Stomach (tissue), 9 donors: ENCODE measurements around the gene YIPF5. TPM values are rescaled to one million over a fixed set of nuclear protein-coding genes. Genes with fewer than 3 reads are reported as not detected.

ENCODE experiments used
- DNase-seq, 2 donors: peaks; one replicate each; pipeline versions ENCODE4 v3.0.0 to v3.0.0-alpha.2; 2013 to 2019
- H3K27ac ChIP-seq, 5 donors: fragments of 200-600 bp in 4 of 5; sonication (generic) in 4 of 5; one replicate each; pipeline ENCODE4 v1.5.1; 2013 to 2019; ENCODE audit warnings: mild to moderate bottlenecking in 1 of 5, moderate library complexity in 1 of 5
- H3K27me3 ChIP-seq, 3 donors: fragments of 200-600 bp; sonication (generic); one replicate each; pipeline ENCODE4 v1.5.1; 2017 to 2019; ENCODE audit warnings: mixed run types in 1 of 3
- H3K36me3 ChIP-seq, 4 donors: fragments of 200-600 bp; sonication (generic); 1 replicate in 3 of 4; 2 replicates in 1 of 4; pipeline ENCODE4 v1.5.1; 2016 to 2019
- H3K4me1 ChIP-seq, 4 donors: fragments of 200-600 bp; sonication (generic); one replicate each; pipeline ENCODE4 v1.5.1; 2016 to 2019
- H3K4me3 ChIP-seq, 4 donors: fragments of 200-600 bp; sonication (generic) in 3 of 4; one replicate each; pipeline ENCODE4 v1.5.1; 2016 to 2019; ENCODE audit warnings: mild to moderate bottlenecking in 1 of 4
- H3K9me3 ChIP-seq, 4 donors: fragments of 200-600 bp; sonication (generic); one replicate each; pipeline ENCODE4 v1.5.1; 2016 to 2019
- CTCF ChIP-seq, 7 experiments: fragments of 450-650 bp in 4 of 7; fragments of 200-600 bp in 3 of 7; sonication (generic) in 3 of 7; IDR thresholded peaks; one replicate each; pipeline ENCODE4 v1.5.1; 2016 to 2019; ENCODE audit warnings: antibody characterized with exemption in 7 of 7, control low read depth in 2 of 7, mild to moderate bottlenecking in 1 of 7
- EP300 ChIP-seq: sonication (generic); formaldehyde crosslinking; IDR thresholded peaks from one replicate; pipeline ENCODE4 v1.6.1; 2017; ENCODE audit warnings: antibody characterized with exemption
- POLR2A ChIP-seq, 4 donors: fragments of 450-650 bp; IDR thresholded peaks; one replicate each; pipeline ENCODE4 v1.6.1; 2016; ENCODE audit warnings: antibody characterized with exemption in 4 of 4, control low read depth in 2 of 4, mild to moderate bottlenecking in 1 of 4, moderate library complexity in 1 of 4
- POLR2AphosphoS5 ChIP-seq, 3 donors: sonication (generic); formaldehyde crosslinking; IDR thresholded peaks; one replicate each; pipeline ENCODE4 v1.6.1; 2016; ENCODE audit warnings: antibody characterized with exemption in 3 of 3
- WGBS, 5 donors: extraction: QIAGEN DNeasy Blood & Tissue Kit in 3 of 5; methylation state at CpG; one replicate each; pipeline versions ENCODE4 v1.1.5 to v1.1.7; 2013 to 2018; 5-methylcytosine and 5-hydroxymethylcytosine counted together
- intact Hi-C: fragments of 100-400 bp; cut with DNase I; formaldehyde crosslinking; loops from one replicate; pipeline ENCODE4 v1.15.1; 2023; ENCODE audit warnings: low total_unique reads
- polyA plus RNA-seq, 3 donors: library from polyadenylated mRNA; stranded (reverse); fragments of 200-250 nt; gene quantifications; one replicate each; pipeline ENCODE4 v1.2.3, GENCODE V29; 2013
- total RNA-seq, 5 donors: library from RNA; depleted of rRNA; stranded (reverse); fragments of >200 nt; gene quantifications; one replicate each; pipeline versions ENCODE4 v1.1.0 to v1.2.3, GENCODE V29; 2014 to 2016
- donor health status: healthy with polysubstance abuse.
- donor health status: Bipolar disorder and iron deficiency.
- donor health status: healthy.

YIPF5 gene
- total and polyA plus RNA-seq, 8 donors, result 0.87 to 49.9 (median 14.0) TPM

- intact Hi-C loops, result no loop called here
- Histone ChIP-seq H3K4me3 (peak overlapping the region; percentile 75 to 93 (median 82)), H3K27me3 (no peaks in the 10 kb centered on the region), H3K9me3 (no peaks in the 10 kb centered on the region), H3K4me1 (peaks cover 16 to 39% (median 28%) of the 10 kb centered on the region in 4 donors), H3K36me3 (peaks cover 7 to 31% (median 24%) of the 10 kb centered on the region in 4 donors), H3K27ac (peak overlapping the region in 4 of 5 donors; percentile 87 to 88 (median 88))
- no peak for TF ChIP-seq EP300
- TF ChIP-seq CTCF (IDR thresholded peaks at IDR 0.05), result no peak
- no peak for TF ChIP-seq POLR2AphosphoS5 (IDR thresholded peaks at IDR 0.05)
- TF ChIP-seq POLR2A (IDR thresholded peaks at IDR 0.05), result no peak
- WGBS, 5 donors, result 1 to 2% (median 2%) methylated on average over 12 of the region's 12 CpGs
- no peak for DNase-seq
These were observed 569 bp downstream of the YIPF5 start for GRCh38 chr5:144169904-144170275.

- no peak for DNase-seq
- no peaks in the 10 kb centered on the region for H3K9me3 ChIP-seq
- no peak for TF ChIP-seq POLR2AphosphoS5 (IDR thresholded peaks at IDR 0.05)
- no peak for TF ChIP-seq CTCF (IDR thresholded peaks at IDR 0.05)
- no peak for TF ChIP-seq POLR2A (IDR thresholded peaks at IDR 0.05)
- no peak for TF ChIP-seq EP300
- peaks cover 16 to 50% (median 43%) of the 10 kb centered on the region in 4 donors for H3K36me3 ChIP-seq
- H3K4me3 ChIP-seq, result peak overlapping the region in 1 of 4 donors; percentile 9
- H3K27ac ChIP-seq, result no peak overlapping the region
- intact Hi-C loops, result no loop called here
- 51 to 74% (median 67%) methylated on average over 3 of the region's 3 CpGs for WGBS, 5 donors
- H3K4me1 ChIP-seq, result peaks cover 16 to 39% (median 28%) of the 10 kb centered on the region in 4 donors
- no peaks in the 10 kb centered on the region for H3K27me3 ChIP-seq
These were observed 2.5 kb downstream of the YIPF5 start for GRCh38 chr5:144167998-144168397.

- TF ChIP-seq CTCF (IDR thresholded peaks at IDR 0.05), result no peak
- no peak for TF ChIP-seq POLR2AphosphoS5 (IDR thresholded peaks at IDR 0.05)
- no peak for TF ChIP-seq EP300
- no peak for TF ChIP-seq POLR2A (IDR thresholded peaks at IDR 0.05)
- Histone ChIP-seq H3K4me3 (no peak overlapping the region), H3K36me3 (peaks cover 26 to 63% (median 56%) of the 10 kb centered on the region in 4 donors), H3K4me1 (peaks cover 16 to 39% (median 28%) of the 10 kb centered on the region in 4 donors), H3K27ac (no peak overlapping the region), H3K9me3 (no peaks in the 10 kb centered on the region), H3K27me3 (no peaks in the 10 kb centered on the region)
- DNase-seq, result no peak
- WGBS, 5 donors, result 70 to 87% (median 77%) methylated on average over 1 of the region's 1 CpG
- intact Hi-C loops, result no loop called here
These were observed 3.8 kb downstream of the YIPF5 start for GRCh38 chr5:144166696-144167095.

GRCh38 chr5:144162686-144163085 lies 7.8 kb downstream of the YIPF5 start:
- intact Hi-C loops, result no loop called here
- 86 to 96% (median 90%) methylated on average over 1 of the region's 1 CpG for WGBS, 5 donors
- Histone ChIP-seq H3K36me3 (peaks cover 38 to 94% (median 77%) of the 10 kb centered on the region in 4 donors), H3K9me3 (no peaks in the 10 kb centered on the region), H3K27me3 (no peaks in the 10 kb centered on the region), H3K27ac (no peak overlapping the region), H3K4me1 (peaks cover 0 to 13% (median 6%) of the 10 kb centered on the region in 4 donors), H3K4me3 (no peak overlapping the region)
- no peak for DNase-seq
- no peak for TF ChIP-seq CTCF (IDR thresholded peaks at IDR 0.05)
- TF ChIP-seq POLR2AphosphoS5 (IDR thresholded peaks at IDR 0.05), result no peak
- TF ChIP-seq POLR2A (IDR thresholded peaks at IDR 0.05), result no peak
- no peak for TF ChIP-seq EP300
